HG03095 (cell line): ENCODE results near the gene PRKN.

Experiments used
- ATAC-seq: cut with Tn5 transposase; IDR thresholded peaks from one replicate; pipeline ENCODE4 v1.9.1; 2021; ENCODE audit warnings: moderate library complexity; ENCODE audit not compliant: unreplicated experiment

Gene PRKN

DNA sequence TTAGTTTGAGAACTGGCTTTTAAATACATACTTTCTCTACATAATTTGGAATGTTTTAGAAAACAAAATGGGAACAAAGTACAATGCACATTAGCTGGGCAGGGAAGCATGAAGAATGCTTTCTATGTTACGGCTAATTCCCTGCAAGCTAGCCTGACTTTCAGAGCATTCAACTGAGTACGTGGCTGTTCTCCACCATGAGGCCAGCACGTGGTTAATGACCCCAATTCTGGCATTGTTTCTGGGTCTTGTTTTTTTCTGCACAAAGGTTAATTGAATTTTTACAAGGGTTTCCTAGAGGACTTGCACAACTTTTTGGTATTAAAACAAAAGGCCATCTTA is 1245.1 kb downstream of the PRKN start:
- ATAC-seq = no peak

GRCh38 chr6:161481786-161482516 is 1245.6 kb downstream of the PRKN start:
- no peak for ATAC-seq

DNA sequence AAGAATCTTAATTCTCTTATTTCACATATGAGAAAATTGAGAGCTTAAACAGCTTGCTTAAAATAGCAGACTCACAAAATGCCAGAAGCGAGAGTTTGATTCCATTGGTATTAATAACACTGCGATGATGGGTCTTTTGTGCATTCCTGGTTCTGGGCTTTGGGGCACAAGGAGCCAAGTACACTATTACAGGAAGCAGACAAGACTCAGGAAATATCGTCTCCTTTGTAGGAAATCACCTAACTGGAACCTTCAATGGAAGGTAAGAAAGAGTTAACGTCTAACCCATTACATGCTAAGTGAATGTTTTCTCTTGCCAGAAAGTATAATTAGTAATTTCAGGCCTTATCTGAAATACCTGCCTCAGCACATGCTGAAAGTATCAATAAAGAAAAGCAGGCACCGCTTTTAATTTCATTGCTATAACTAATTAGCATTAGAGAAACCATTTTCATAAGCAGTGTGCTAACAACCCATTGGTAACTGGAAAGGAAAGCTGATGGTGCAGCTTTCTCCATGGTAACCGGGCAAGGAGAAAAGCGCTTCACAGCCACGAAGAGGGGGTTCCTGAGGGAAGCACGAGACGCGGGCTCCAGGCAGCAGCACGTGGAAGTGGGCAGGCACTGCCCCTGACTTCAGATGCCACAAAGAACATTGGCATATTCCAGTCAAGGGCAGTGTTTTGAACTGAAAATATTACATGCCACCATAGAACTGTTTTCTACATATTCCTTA is 1247.0 kb downstream of the PRKN start:
- ATAC-seq = no peak

GRCh38 chr6:161479376-161479775 is 1248.2 kb downstream of the PRKN start:
- ATAC-seq = no peak

- ATAC-seq = no peak
These were observed 1249.6 kb downstream of the PRKN start for GRCh38 chr6:161477876-161478425.

DNA sequence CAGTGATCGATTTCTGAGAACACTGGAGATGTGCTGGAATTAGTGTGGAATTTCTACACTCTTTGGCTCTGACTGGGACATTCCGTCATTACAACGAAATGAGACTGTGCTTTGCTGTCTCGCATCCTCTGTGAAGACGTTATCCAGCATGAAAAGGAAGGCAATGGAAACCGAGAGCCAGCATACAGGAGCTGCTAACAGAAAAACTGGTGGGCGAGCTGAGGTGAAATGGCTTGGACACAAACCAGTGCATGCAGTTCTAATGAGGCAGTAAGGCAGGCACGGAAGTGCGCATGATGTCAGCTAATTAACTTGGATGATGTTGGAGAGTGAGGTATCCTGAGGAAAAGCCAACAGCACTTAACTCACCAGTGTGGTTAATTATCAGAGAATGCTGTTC is 1250.9 kb downstream of the PRKN start:
- ATAC-seq = no peak

DNA sequence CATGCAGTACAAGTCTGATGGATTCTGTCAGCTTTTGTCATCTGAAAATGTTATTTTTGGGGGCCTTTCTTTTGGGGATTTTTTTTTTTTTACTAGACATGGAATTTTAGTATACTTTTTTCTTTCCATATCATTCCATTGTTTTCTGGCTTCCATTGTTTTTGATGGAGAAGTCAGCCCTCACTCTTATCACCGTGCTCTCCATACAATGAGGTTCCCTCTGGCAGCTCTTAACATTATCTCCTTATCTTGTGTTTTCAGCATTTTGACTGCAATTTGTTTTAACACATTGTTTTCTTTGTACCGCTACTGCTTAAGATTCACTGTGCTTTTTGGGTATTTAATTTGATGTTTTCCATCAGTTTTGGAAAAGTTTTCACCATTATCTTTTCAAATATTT is 1262.2 kb downstream of the PRKN start:
- ATAC-seq = no peak

GRCh38 chr6:161463071-161463470 is 1264.5 kb downstream of the PRKN start:
- ATAC-seq = no peak

DNA sequence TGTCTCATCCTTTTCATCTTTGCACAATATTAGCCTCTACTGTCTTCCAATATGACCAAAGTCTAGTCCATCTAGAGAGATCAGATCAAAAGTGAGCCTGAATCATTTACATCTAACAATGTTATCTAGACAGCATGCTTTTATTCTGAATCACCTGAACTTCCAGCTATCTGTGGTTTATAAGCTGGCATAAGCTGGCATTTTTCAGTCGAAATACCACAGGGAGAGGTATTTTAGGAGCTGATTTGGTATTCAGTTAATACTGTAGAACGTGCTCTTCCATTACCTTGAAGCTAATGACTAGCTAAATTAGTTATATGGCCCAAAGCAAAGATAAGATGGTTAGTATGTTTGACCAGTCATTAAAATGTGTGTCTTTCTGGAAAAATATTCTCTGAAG is 1265.4 kb downstream of the PRKN start:
- no peak for ATAC-seq

GRCh38 chr6:161459008-161459615 is 1268.5 kb downstream of the PRKN start:
- no peak for ATAC-seq

- no peak for ATAC-seq
These were observed 1269.2 kb downstream of the PRKN start for GRCh38 chr6:161458201-161458951.

- ATAC-seq = no peak
These were observed 1271.7 kb downstream of the PRKN start for GRCh38 chr6:161455848-161456247.

DNA sequence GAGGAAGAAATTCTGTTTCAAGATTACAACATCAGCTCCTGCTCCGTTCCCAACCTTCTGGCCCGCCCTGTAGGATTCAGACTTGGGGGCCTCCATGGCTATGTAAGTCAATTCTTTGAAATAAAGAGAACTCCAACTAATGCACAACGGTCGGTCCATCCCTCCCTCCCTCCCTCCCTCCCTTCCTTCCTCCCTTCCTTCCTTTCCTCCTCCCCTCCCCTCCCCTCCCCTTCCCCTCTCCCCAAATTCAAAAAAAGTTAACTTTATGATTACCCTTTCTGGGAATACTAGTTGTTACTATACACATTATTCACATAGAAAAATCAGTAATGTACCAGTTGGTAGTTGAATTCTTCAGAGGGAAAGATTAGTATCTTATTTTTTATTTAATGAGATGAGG is 1274.0 kb downstream of the PRKN start:
- ATAC-seq = no peak

GRCh38 chr6:161452241-161452640 is 1275.3 kb downstream of the PRKN start:
- no peak for ATAC-seq

DNA sequence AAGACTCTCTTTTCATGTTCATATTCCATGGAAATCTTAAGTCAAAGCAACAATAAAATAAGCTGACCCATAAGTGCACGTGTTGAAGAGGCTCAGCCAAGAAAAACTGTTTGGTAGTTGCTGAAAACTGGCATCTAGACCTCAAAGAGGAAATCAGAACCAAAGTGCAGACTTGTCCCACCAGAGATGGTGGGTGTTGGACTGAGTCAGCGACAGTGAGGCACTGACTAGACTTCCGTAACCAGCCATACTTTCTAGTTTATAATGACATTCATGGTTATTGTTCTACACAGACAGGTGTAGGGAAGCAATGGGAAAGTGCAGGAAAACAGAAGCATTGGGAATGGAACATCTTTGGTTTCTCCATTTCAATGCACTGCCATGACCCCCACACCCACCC is 1278.0 kb downstream of the PRKN start:
- no peak for ATAC-seq

DNA sequence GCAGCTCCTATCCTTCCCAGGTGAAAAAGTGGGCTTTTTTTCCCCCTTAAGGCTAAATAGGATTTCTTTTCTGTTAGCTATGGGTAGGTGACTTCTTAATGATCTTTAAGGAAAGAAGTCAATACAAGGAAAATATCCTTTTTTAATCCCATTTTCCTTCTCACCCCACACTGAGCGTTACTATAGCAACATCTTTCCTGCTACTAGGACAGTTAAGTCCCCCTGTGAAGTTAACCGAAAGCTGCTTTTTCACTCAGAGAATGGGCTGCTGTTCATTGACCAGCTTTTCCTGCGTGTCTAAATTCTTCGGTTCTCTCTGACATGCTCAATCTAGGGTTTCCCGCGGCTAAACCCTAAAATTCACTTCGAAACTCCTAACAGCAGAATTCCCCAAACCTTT is 1280.6 kb downstream of the PRKN start:
- no peak for ATAC-seq

DNA sequence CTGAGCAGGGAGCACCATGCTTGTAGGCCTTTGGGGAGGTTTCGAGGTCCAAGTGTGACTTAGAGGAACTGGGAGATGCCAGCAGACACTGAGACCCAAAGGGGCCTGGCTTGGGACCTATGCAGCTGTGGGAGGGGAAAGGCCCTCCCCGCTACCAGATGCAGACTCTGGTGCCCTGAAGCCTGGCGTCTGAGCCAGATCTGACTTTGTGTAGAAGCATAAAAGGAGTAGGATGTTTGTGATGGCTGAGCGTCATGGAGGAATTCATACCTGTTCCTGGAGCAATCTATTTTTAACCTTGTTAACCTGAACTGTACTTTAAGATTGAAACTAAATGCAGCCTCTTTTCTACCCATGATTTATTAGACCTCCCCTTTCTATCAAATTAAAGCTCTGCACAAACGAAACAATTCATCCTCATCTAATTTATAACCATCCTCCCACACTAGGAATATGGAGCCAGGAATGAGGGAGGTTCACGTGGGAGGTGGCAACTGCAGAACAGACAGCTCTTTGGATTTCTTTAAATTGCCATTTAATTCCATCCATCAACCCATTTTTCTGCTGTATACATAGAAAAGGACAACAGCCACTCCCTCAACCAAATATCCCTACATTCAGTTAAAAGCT is 1281.2 kb downstream of the PRKN start:
- ATAC-seq = no peak

DNA sequence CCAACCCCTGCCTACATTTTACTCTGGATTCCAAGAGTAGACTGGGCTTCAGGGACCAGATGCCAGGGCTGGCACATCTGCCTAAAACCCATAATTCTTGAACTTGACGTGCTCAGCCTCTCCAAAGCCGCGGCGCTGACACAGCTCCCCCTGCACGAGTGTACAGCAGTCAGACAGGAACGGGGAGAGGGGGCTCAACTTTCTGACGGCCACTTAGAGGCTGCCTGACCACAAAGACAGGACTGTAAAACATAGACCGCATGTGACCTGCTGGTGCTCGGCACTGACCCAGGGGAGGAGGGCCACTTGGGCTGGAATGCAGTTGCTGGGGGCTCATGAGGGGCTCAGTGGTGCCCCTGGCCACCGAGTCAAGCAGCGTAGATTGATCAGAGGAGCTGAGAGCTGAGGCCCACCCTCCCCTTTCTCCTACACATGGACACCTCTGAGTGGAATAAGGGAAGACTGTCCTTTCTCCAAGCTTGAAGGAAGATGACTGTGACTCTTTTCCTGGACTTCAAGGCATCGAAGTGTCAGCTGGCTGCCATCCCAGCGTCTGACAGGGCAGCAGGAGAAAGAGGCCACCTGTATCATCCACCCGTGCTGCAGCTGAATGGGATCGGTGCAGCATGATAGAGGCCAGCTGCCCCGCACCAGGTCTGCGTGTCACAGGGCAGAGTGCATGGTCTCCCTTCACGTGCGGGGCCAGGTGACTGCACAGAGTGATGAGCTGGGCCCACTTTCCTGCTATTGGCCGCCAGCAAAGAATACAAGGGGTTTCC is 1282.4 kb downstream of the PRKN start:
- no peak for ATAC-seq

DNA sequence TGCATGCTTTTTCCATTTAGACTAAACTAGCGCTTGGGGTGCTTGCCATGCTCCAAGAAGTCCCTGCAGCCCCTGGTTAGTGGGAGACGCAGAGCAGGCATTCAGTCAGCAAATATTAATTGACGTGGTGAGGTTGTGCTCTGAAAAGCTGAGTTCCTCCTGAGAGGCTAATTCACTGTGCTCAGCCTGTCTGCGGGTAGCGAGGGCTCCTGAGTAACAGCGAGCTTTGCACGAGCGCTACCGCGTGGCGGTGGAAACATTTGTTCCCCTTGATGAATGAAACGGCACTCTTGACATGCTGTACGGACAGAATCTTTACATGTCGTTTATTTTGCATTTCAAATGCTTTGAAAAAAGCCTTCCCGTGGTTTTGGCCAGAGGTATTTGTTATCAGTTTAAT is 1283.1 kb downstream of the PRKN start:
- no peak for ATAC-seq

- no peak for ATAC-seq
These were observed 1283.7 kb downstream of the PRKN start for GRCh38 chr6:161443848-161444247.
